HepG2 (cell line): ENCODE measurements around the gene RPLP2. TPM values are rescaled to one million over a fixed set of nuclear protein-coding genes. Genes with fewer than 3 reads are reported as not detected.

Source experiments
- BRCA1 ChIP-seq: sonication (generic); formaldehyde crosslinking; IDR thresholded peaks from 2 replicates; pipeline ENCODE4 v1.4.0; 2020; ENCODE audit warnings: missing genetic modification reagents
- HDAC6 ChIP-seq: fragments of 200-600 bp; sonication (generic); IDR thresholded peaks from 2 replicates; pipeline ENCODE4 v1.7.0; 2017; ENCODE audit warnings: mild to moderate bottlenecking, antibody characterized with exemption, low read length, low read depth
- MAFF ChIP-seq: IDR thresholded peaks from 2 replicates; pipeline ENCODE4 v1.6.1; 2011; ENCODE audit warnings: low read depth, low read length, improper control_type of control experiment
- NCOA2 ChIP-seq: sonication (generic); formaldehyde crosslinking; IDR thresholded peaks from 2 replicates; pipeline ENCODE4 v1.8.0; 2022; ENCODE audit warnings: inconsistent platforms
- NFIC ChIP-seq: IDR thresholded peaks from 2 replicates; pipeline ENCODE4 v1.6.1; 2012; ENCODE audit warnings: mild to moderate bottlenecking, low read length, inconsistent platforms
- POLR2AphosphoS2 ChIP-seq: IDR thresholded peaks from 2 replicates; pipeline ENCODE4 v1.6.1; 2011; ENCODE audit warnings: low read depth, low read length, improper control_type of control experiment
- RBFOX2 ChIP-seq: fragments of 200-400 bp; formaldehyde crosslinking; IDR thresholded peaks from 2 replicates; pipeline ENCODE4 v1.6.1; 2017; ENCODE audit warnings: low read depth, mild to moderate bottlenecking, low read length
- SALL1 ChIP-seq: sonication (generic); formaldehyde crosslinking; IDR thresholded peaks from 2 replicates; pipeline ENCODE4 v1.8.0; 2022; ENCODE audit warnings: mild to moderate bottlenecking, missing genetic modification reagents
- SMC3 ChIP-seq: IDR thresholded peaks from 2 replicates; pipeline ENCODE4 v1.6.1; 2011; ENCODE audit warnings: low read length, improper control_type of control experiment
- TGIF2 ChIP-seq: IDR thresholded peaks from 2 replicates; pipeline ENCODE4 v1.6.1; 2016; ENCODE audit warnings: control low read depth, missing compliant biosample characterization
- TRIM24 ChIP-seq: sonication (generic); formaldehyde crosslinking; IDR thresholded peaks from 2 replicates; pipeline ENCODE4 v1.8.0; 2022; ENCODE audit warnings: mild to moderate bottlenecking, missing genetic modification reagents
- ZNF10 ChIP-seq: sonication (generic); formaldehyde crosslinking; IDR thresholded peaks from 2 replicates; pipeline ENCODE4 v1.4.0; 2020; ENCODE audit warnings: mild to moderate bottlenecking, low read depth, missing genetic modification reagents, borderline replicate concordance
- ZNF225 ChIP-seq: sonication (generic); formaldehyde crosslinking; IDR thresholded peaks from 2 replicates; pipeline ENCODE4 v1.4.0; 2020; ENCODE audit warnings: mild to moderate bottlenecking, missing genetic modification reagents
- ZNF230 ChIP-seq: sonication (generic); formaldehyde crosslinking; IDR thresholded peaks from 2 replicates; pipeline ENCODE4 v1.4.0; 2020; ENCODE audit warnings: mild to moderate bottlenecking, missing genetic modification reagents
- ZNF572 ChIP-seq: sonication (generic); formaldehyde crosslinking; IDR thresholded peaks from 2 replicates; pipeline ENCODE4 v1.5.1; 2020; ENCODE audit warnings: mild to moderate bottlenecking, missing genetic modification reagents
- polyA plus RNA-seq, 8 experiments: library from polyadenylated mRNA; depleted of rRNA in 3 of 8; stranded (reverse) in 7 of 8; unstranded in 1 of 8; fragments of >200 nt; fragmentation: Illumina TruSeq in 4 of 8; extraction: Trizol in 4 of 8; gene quantifications; 2 replicates each; pipeline versions ENCODE4 v1.2.1 to v1.2.3, GENCODE V29; 2011 to 2016; ENCODE audit warnings: low read depth in 4 of 8, missing spikeins in 1 of 8, mixed read lengths in 1 of 8; ENCODE audit not compliant: insufficient read depth in 1 of 8
- total RNA-seq, 5 experiments: library from RNA; depleted of rRNA; stranded (reverse); fragments of >200 nt; fragmentation: Illumina TruSeq; extraction: Trizol; gene quantifications; 2 replicates each; pipeline ENCODE4 v1.2.3, GENCODE V29; 2016; ENCODE audit warnings: low read depth in 1 of 5
- TF ChIP-seq, protein P1 (sequence below): sonication (generic); formaldehyde crosslinking; IDR thresholded peaks from 2 replicates; pipeline ENCODE4 v1.5.0; 2020; ENCODE audit warnings: missing genetic modification reagents
- TF ChIP-seq, protein P2 (sequence below): IDR thresholded peaks from 2 replicates; pipeline ENCODE4 v1.6.1; 2018; ENCODE audit warnings: missing genetic modification reagents
- TF ChIP-seq, protein P3 (sequence below): sonication (generic); formaldehyde crosslinking; IDR thresholded peaks from 2 replicates; pipeline ENCODE4 v1.4.0; 2020; ENCODE audit warnings: mild to moderate bottlenecking, missing genetic modification reagents
- TF ChIP-seq, protein P4 (sequence below): sonication (generic); formaldehyde crosslinking; IDR thresholded peaks from 2 replicates; pipeline ENCODE4 v1.8.1; 2023; ENCODE audit warnings: mild to moderate bottlenecking, inconsistent platforms, moderate library complexity, missing genetic modification reagents, borderline replicate concordance
- TF ChIP-seq, protein P5 (sequence below): IDR thresholded peaks from 2 replicates; pipeline ENCODE4 v1.6.1; 2018; ENCODE audit warnings: missing genetic modification reagents, mild to moderate bottlenecking, missing compliant biosample characterization
- TF ChIP-seq, protein P6 (sequence below): sonication (generic); formaldehyde crosslinking; IDR thresholded peaks from 2 replicates; pipeline ENCODE4 v1.8.1; 2022; ENCODE audit warnings: low read depth, mild to moderate bottlenecking, missing genetic modification reagents

The RPLP2 gene
- total and polyA plus RNA-seq, 2 of the 13 experiments (the other 11 are each of a cell fraction or from before 2014, with no cell fraction given), result 978 to 2,106 TPM

DNA sequence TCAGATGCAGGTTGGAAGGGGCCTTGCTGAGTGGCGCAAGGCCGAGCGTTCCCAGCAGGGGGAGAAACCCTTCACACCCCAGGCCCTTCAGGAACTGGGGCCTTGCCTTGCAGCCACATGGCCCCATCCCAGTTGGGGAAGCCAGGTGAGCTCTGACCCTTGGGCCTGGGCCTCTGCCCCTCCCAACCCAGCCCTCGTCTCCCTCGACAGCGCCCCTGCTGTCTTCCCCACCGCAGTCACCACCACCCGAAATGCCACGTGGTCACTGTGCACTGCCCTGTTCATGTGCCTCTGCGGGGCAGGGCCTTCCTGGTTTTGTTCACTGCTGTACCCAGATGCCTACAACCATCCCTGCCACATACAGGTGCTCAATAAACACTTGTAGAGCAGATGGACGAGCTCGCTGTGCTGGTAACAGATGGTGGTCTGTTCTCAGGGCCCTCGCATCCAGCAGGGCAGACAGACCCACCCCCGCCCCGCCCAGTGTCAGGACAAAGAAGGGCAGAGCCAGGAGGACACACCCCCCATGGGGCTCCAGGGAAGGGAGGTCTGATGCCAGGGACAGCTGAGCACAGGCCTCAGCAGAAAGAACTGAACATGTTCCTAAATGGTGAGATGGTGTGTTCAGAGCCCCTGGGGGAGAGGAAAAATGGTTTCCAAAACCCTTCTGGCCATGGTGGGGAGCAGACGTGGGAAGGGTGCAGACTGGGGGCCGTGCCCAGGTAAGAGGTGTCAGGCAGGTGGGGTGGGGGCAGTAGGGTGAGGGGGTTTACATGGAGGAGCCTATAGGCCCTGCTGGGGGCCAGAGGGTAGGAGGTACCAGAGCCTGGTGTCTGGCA is 28.9 kb downstream of the RPLP2 start (continued):
- TF ChIP-seq, protein P1, sequence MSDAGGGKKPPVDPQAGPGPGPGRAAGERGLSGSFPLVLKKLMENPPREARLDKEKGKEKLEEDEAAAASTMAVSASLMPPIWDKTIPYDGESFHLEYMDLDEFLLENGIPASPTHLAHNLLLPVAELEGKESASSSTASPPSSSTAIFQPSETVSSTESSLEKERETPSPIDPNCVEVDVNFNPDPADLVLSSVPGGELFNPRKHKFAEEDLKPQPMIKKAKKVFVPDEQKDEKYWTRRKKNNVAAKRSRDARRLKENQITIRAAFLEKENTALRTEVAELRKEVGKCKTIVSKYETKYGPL (CRISPR knock-in tag), result no peak
- TF ChIP-seq SALL1 (CRISPR knock-in tag), result peak; percentile 76
- TF ChIP-seq BRCA1, result no peak
- TF ChIP-seq ZNF572 (CRISPR knock-in tag), result 0 out of 2 replicates have a peak, but pooled peaks have one; percentile 63
- no peak for TF ChIP-seq HDAC6
- TF ChIP-seq, protein P2, sequence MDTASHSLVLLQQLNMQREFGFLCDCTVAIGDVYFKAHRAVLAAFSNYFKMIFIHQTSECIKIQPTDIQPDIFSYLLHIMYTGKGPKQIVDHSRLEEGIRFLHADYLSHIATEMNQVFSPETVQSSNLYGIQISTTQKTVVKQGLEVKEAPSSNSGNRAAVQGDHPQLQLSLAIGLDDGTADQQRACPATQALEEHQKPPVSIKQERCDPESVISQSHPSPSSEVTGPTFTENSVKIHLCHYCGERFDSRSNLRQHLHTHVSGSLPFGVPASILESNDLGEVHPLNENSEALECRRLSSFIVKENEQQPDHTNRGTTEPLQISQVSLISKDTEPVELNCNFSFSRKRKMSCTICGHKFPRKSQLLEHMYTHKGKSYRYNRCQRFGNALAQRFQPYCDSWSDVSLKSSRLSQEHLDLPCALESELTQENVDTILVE (CRISPR knock-in tag), result 0 out of 2 replicates have a peak, but pooled peaks have one; percentile 30
- TF ChIP-seq NCOA2 (CRISPR knock-in tag), result peak; percentile 19; the same call in 1 of the 2 replicates
- no peak; the same call in 1 of the 2 replicates for TF ChIP-seq SMC3
- TF ChIP-seq TGIF2, result peak; percentile 84; the same call in 1 of the 2 replicates
- TF ChIP-seq, protein P3, sequence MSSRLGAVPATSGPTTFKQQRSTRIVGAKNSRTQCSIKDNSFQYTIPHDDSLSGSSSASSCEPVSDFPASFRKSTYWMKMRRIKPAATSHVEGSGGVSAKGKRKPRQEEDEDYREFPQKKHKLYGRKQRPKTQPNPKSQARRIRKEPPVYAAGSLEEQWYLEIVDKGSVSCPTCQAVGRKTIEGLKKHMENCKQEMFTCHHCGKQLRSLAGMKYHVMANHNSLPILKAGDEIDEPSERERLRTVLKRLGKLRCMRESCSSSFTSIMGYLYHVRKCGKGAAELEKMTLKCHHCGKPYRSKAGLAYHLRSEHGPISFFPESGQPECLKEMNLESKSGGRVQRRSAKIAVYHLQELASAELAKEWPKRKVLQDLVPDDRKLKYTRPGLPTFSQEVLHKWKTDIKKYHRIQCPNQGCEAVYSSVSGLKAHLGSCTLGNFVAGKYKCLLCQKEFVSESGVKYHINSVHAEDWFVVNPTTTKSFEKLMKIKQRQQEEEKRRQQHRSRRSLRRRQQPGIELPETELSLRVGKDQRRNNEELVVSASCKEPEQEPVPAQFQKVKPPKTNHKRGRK, result no peak
- TF ChIP-seq ZNF230 (CRISPR knock-in tag), result 0 out of 2 replicates have a peak, but pooled peaks have one; percentile 31
- TF ChIP-seq TRIM24 (CRISPR knock-in tag), result no peak
- TF ChIP-seq NFIC, result no peak
- TF ChIP-seq, protein P4, sequence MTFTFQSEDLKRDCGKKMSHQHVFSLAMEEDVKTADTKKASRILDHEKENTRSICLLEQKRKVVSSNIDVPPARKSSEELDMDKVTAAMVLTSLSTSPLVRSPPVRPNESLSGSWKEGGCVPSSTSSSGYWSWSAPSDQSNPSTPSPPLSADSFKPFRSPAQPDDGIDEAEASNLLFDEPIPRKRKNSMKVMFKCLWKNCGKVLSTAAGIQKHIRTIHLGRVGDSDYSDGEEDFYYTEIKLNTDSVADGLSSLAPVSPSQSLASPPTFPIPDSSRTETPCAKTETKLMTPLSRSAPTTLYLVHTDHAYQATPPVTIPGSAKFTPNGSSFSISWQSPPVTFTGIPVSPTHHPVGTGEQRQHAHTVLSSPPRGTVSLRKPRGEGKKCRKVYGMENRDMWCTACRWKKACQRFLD (CRISPR knock-in tag), result no peak
- no peak for TF ChIP-seq ZNF225 (CRISPR knock-in tag)
- TF ChIP-seq POLR2AphosphoS2, result no peak
- TF ChIP-seq, protein P5, sequence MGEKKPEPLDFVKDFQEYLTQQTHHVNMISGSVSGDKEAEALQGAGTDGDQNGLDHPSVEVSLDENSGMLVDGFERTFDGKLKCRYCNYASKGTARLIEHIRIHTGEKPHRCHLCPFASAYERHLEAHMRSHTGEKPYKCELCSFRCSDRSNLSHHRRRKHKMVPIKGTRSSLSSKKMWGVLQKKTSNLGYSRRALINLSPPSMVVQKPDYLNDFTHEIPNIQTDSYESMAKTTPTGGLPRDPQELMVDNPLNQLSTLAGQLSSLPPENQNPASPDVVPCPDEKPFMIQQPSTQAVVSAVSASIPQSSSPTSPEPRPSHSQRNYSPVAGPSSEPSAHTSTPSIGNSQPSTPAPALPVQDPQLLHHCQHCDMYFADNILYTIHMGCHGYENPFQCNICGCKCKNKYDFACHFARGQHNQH (CRISPR knock-in tag), result peak; percentile 39; the same call in 1 of the 2 replicates
- TF ChIP-seq ZNF10 (CRISPR knock-in tag), result no peak
- TF ChIP-seq MAFF, result no peak
- no peak for TF ChIP-seq RBFOX2
- TF ChIP-seq, protein P6, sequence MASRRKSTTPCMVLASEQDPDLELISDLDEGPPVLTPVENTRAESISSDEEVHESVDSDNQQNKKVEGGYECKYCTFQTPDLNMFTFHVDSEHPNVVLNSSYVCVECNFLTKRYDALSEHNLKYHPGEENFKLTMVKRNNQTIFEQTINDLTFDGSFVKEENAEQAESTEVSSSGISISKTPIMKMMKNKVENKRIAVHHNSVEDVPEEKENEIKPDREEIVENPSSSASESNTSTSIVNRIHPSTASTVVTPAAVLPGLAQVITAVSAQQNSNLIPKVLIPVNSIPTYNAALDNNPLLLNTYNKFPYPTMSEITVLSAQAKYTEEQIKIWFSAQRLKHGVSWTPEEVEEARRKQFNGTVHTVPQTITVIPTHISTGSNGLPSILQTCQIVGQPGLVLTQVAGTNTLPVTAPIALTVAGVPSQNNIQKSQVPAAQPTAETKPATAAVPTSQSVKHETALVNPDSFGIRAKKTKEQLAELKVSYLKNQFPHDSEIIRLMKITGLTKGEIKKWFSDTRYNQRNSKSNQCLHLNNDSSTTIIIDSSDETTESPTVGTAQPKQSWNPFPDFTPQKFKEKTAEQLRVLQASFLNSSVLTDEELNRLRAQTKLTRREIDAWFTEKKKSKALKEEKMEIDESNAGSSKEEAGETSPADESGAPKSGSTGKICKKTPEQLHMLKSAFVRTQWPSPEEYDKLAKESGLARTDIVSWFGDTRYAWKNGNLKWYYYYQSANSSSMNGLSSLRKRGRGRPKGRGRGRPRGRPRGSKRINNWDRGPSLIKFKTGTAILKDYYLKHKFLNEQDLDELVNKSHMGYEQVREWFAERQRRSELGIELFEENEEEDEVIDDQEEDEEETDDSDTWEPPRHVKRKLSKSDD, result peak; percentile 61; the same call in 1 of the 2 replicates
